ENCODE results near the gene JARID2. TPM values are rescaled to one million over a fixed set of nuclear protein-coding genes. Genes with fewer than 3 reads are reported as not detected.

Gene JARID2
- total RNA-seq, 1 donor from 2014 or later = 43.9 TPM

- Mint-ChIP-seq H3K36me3 (peaks cover 5% of the 10 kb centered on the region), H3K4me3 (no peak overlapping the region), H3K27me3 (no peaks in the 10 kb centered on the region), H3K27ac (no peak overlapping the region), H3K9me3 (no peaks in the 10 kb centered on the region), H3K4me1 (ENCODE audit: unreplicated experiment) (peaks cover 66% of the 10 kb centered on the region)
- DNase-seq (ENCODE audit: extremely low spot score, unreplicated experiment) = no peak
- TF ChIP-seq CTCF (conservative IDR thresholded peaks at IDR 0.05) = no peak
Measured at GRCh38 chr6:15385521-15385920, 139.7 kb downstream of the JARID2 start.

- no peaks in the 10 kb centered on the region for H3K27me3 Mint-ChIP-seq
- peaks cover 72% of the 10 kb centered on the region for H3K4me1 Mint-ChIP-seq (ENCODE audit: unreplicated experiment)
- H3K27ac Mint-ChIP-seq = peak overlapping the region; percentile 58
- no peak for TF ChIP-seq CTCF (conservative IDR thresholded peaks at IDR 0.05)
- H3K9me3 Mint-ChIP-seq = no peaks in the 10 kb centered on the region
- no peak for DNase-seq (ENCODE audit: extremely low spot score, unreplicated experiment)
- no peak overlapping the region for H3K4me3 Mint-ChIP-seq
- H3K36me3 Mint-ChIP-seq = peaks cover 5% of the 10 kb centered on the region
Measured at GRCh38 chr6:15386110-15386755, 140.4 kb downstream of the JARID2 start.

DNA sequence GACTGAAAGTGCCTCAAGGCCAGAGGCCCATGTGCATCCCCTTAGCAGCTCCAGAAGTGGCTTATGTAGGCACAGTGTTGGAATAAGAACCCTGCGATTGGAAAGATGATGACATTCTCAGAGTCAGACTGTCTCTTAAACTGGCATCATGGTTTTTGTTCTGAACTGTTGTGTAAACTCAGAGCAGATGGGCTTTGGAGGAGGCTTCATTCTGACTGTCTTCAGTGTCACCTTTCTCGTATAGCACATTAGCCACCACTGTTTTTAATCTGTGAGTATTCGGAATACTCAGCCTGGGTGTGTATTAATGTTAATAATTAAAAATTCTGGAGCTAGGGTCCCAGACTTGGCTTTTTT, 140.9 kb downstream of the JARID2 start:
- H3K36me3 Mint-ChIP-seq = peaks cover 2% of the 10 kb centered on the region
- H3K27me3 Mint-ChIP-seq = no peaks in the 10 kb centered on the region
- peak overlapping the region; percentile 58 for H3K27ac Mint-ChIP-seq
- no peak for TF ChIP-seq CTCF (conservative IDR thresholded peaks at IDR 0.05)
- DNase-seq (ENCODE audit: extremely low spot score, unreplicated experiment) = no peak
- peaks cover 3% of the 10 kb centered on the region for H3K9me3 Mint-ChIP-seq
- no peak overlapping the region for H3K4me3 Mint-ChIP-seq
- H3K4me1 Mint-ChIP-seq (ENCODE audit: unreplicated experiment) = peaks cover 72% of the 10 kb centered on the region

DNA sequence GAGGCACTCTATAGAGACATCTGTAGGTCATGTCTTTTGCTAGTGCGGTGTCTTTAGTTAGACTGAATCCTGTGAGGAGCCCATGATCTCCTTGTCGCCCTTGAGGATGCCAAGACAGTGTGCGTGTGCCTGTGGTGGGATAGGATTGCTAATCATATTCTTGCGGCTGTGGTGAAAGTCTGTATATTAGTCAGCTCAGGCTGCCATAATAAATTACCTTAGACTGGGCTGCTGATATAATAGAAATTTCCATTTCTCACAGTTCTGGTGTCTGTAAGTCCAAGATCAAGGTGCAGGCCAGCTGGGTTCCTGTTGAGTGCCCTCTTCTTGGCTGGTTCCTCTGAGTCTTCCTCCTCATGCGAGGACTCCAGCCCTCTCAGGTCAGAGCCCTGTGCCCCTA, 141.2 kb downstream of the JARID2 start:
- Mint-ChIP-seq H3K36me3 (peaks cover 4% of the 10 kb centered on the region), H3K4me1 (ENCODE audit: unreplicated experiment) (peaks cover 71% of the 10 kb centered on the region), H3K9me3 (peaks cover 4% of the 10 kb centered on the region), H3K4me3 (no peak overlapping the region), H3K27ac (peak overlapping the region; percentile 24), H3K27me3 (no peaks in the 10 kb centered on the region)
- DNase-seq (ENCODE audit: extremely low spot score, unreplicated experiment) = no peak
- no peak for TF ChIP-seq CTCF (conservative IDR thresholded peaks at IDR 0.05)

GRCh38 chr6:15389084-15389764, 143.4 kb downstream of the JARID2 start:
- Mint-ChIP-seq H3K27ac (peak overlapping the region; percentile 40), H3K36me3 (peaks cover 13% of the 10 kb centered on the region)
- TF ChIP-seq CTCF (conservative IDR thresholded peaks at IDR 0.05) = no peak

More at GRCh38 chr6:15389084-15389764, 143.4 kb downstream of the JARID2 start:
- DNase-seq (ENCODE audit: extremely low spot score, unreplicated experiment) = no peak
- Mint-ChIP-seq H3K4me1 (ENCODE audit: unreplicated experiment) (peaks cover 63% of the 10 kb centered on the region), H3K27me3 (no peaks in the 10 kb centered on the region), H3K9me3 (peaks cover 4% of the 10 kb centered on the region), H3K4me3 (no peak overlapping the region)
